ENCODE measurements around the gene TBCEL. TPM values are rescaled to one million over a fixed set of nuclear protein-coding genes. Genes with fewer than 3 reads are reported as not detected.

The TBCEL gene
- total and polyA plus RNA-seq, 2 donors (not counting 3 experiments of a cell fraction or from before 2014, with no cell fraction given) = 5.6 to 19.5 TPM

DNA sequence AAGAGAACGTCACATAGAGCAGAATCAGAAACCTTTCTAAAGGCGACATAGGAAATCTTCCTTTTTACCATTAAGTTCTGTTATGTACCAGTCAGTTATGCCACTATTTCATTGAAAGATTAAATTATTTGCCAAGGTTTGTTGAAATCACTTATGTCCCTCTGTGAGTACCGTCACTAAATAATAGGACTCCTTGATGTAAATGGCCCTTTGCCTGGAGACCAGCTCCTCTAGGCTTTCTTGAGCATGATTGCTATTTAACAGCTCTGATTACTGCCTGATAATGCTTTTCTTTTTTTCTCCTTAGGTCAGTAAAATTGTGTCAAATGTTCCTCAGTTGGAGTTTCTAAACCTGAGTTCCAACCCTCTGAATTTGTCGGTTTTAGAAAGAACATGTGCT lies 29.3 kb downstream of the TBCEL start:
- no peaks in the 10 kb centered on the region for H3K9me1 ChIP-seq (replicated peaks; ENCODE audit: control insufficient read depth, extremely low read depth, insufficient read depth, low read length)
- BruUV-seq (replicated peaks) = no TSS peak
- H3K27me3 ChIP-seq (ENCODE audit: control insufficient read depth in 2 of 2, insufficient read depth in 2 of 2, low read length in 2 of 2) = no peaks in the 10 kb centered on the region
- dilution Hi-C loops (cut with MboI; ENCODE audit: extremely low pct_ligation_motif_present, low sequenced_read_pairs) (no loop called here), intact Hi-C loops (cut with micrococcal nuclease) (no loop called here)
- DNase-seq (ENCODE audit: low read depth, low spot score) = no peak
- no peak overlapping the region for H2AFZ ChIP-seq (ENCODE audit: low read depth, low read length)
- FAIRE-seq = no peak
- H3K9ac ChIP-seq (replicated peaks; ENCODE audit: extremely low read depth, insufficient read depth, low read length) = no peak overlapping the region
- H3K4me3 ChIP-seq (replicated peaks in 1 of 3; ENCODE audit: insufficient read depth in 1 of 3, low read depth in 1 of 3, low read length in 3 of 3) = no peak overlapping the region
- no peaks in the 10 kb centered on the region for H3K9me3 ChIP-seq (replicated peaks; ENCODE audit: control insufficient read depth, insufficient read depth, low read length)
- H4K20me1 ChIP-seq (replicated peaks; ENCODE audit: control insufficient read depth, extremely low read depth, insufficient read depth, low read length) = no peaks in the 10 kb centered on the region
- POLR2A ChIA-PET = no interaction called here
- no peaks in the 10 kb centered on the region for H3K4me1 ChIP-seq (ENCODE audit: control insufficient read depth, extremely low read depth, insufficient read depth, low read length)
- H3K36me3 ChIP-seq (ENCODE audit: control insufficient read depth in 2 of 2, extremely low read depth in 1 of 2, insufficient read depth in 2 of 2, low read length in 2 of 2) = peaks cover 5 to 9% of the 10 kb centered on the region in 2 experiments
- TF ChIP-seq POLR2AphosphoS5 (IDR thresholded peaks at IDR 0.05; ENCODE audit: insufficient read depth, low read depth, low read length) = no peak
- TF ChIP-seq FOS (IDR thresholded peaks at IDR 0.05; ENCODE audit: borderline replicate concordance, insufficient read depth, low read length) = no peak
- TF ChIP-seq MYC (IDR thresholded peaks at IDR 0.05; ENCODE audit: low read depth, low read length) = no peak
- TF ChIP-seq EZH2 (IDR thresholded peaks at IDR 0.05; ENCODE audit: borderline replicate concordance, low read depth, low read length, severe bottlenecking) = no peak
- TF ChIP-seq MAX (IDR thresholded peaks at IDR 0.05; ENCODE audit: insufficient read depth, insufficient read length) = no peak
- no peak for TF ChIP-seq JUN (IDR thresholded peaks at IDR 0.05; ENCODE audit: borderline replicate concordance, insufficient read depth, insufficient read length, low read depth)
- TF ChIP-seq POLR2A (IDR thresholded peaks at IDR 0.05; ENCODE audit: low read depth, low read length) = no peak
- no peak for TF ChIP-seq GATA2 (IDR thresholded peaks at IDR 0.05; ENCODE audit: insufficient read depth, insufficient read length, low read depth, low read length)
- TF ChIP-seq, protein P1, sequence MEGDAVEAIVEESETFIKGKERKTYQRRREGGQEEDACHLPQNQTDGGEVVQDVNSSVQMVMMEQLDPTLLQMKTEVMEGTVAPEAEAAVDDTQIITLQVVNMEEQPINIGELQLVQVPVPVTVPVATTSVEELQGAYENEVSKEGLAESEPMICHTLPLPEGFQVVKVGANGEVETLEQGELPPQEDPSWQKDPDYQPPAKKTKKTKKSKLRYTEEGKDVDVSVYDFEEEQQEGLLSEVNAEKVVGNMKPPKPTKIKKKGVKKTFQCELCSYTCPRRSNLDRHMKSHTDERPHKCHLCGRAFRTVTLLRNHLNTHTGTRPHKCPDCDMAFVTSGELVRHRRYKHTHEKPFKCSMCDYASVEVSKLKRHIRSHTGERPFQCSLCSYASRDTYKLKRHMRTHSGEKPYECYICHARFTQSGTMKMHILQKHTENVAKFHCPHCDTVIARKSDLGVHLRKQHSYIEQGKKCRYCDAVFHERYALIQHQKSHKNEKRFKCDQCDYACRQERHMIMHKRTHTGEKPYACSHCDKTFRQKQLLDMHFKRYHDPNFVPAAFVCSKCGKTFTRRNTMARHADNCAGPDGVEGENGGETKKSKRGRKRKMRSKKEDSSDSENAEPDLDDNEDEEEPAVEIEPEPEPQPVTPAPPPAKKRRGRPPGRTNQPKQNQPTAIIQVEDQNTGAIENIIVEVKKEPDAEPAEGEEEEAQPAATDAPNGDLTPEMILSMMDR (IDR thresholded peaks at IDR 0.05; ENCODE audit: extremely low read depth in 1 of 2, insufficient read depth in 1 of 2, low read depth in 1 of 2, low read length in 2 of 2) = no peak
- H3K4me2 ChIP-seq (ENCODE audit: insufficient read depth, low read length) = no peak overlapping the region
- H3K27ac ChIP-seq (ENCODE audit: insufficient read depth, low read depth, low read length) = no peak overlapping the region
- no peaks in the 10 kb centered on the region for H3K79me2 ChIP-seq (ENCODE audit: control insufficient read depth, insufficient read depth, low read length)
- CTCF ChIA-PET = interaction anchor here (2.0 kb wide), 1 partner anchor 10 kb away, joined by 9 read pairs; no protein-coding TSS in a partner anchor

Measured in endothelial cell of umbilical vein (primary cell).